K562 (cell line): ENCODE measurements around the gene WASHC4. TPM values are rescaled to one million over a fixed set of nuclear protein-coding genes. Genes with fewer than 3 reads are reported as not detected.

Experiments used
- ATAC-seq: fragments of 200-7000 bp; cut with Tn5 transposase; 3 replicates; pipeline ENCODE4 v1.9.1; 2020; ENCODE audit warnings: moderate library complexity
- BruUV-seq: library from RNA; stranded (reverse); fragments of 400-500 nt; replicated peaks from 2 replicates; lab custom pipeline; 2021; lab: Mats Ljungman, UMichigan
- CTCF ChIA-PET: fragments of 300-600 bp; formaldehyde crosslinking; extraction: SDS; loops from one replicate; lab custom pipeline; 2021; ENCODE audit warnings: low intra/inter-chr PET ratio; lab: Yijun Ruan, JAX
- POLR2A ChIA-PET: fragments of 300-600, 350-650 bp; sonication (Branson Sonifier 250); formaldehyde crosslinking; extraction: SDS; loops from one replicate; lab custom pipeline; 2021; ENCODE audit warnings: antibody characterized with exemption, inconsistent platforms; lab: Yijun Ruan, JAX
- DNase-seq, 4 experiments: peaks; one replicate each; pipeline versions ENCODE4 v3.0.0 to v3.0.0-alpha.2; 2011 to 2018; ENCODE audit warnings: low spot score in 3 of 4, mixed read lengths in 3 of 4; ENCODE audit errors: extremely low read depth in 1 of 4
- FAIRE-seq: peaks from 2 replicates; lab custom pipeline; 2011; peaks lifted over from hg19 to GRCh38; lab: Jason Lieb, UNC
- H2AFZ ChIP-seq: 2 replicates; pipeline ENCODE4 v1.6.0; 2011; ENCODE audit warnings: low read depth, low read length, control low read depth, inconsistent platforms
- H3K27ac ChIP-seq: fragments of 200-600 bp; 3 replicates; pipeline ENCODE4 v1.8.0; 2011; ENCODE audit warnings: low read depth, mild to moderate bottlenecking, control low read depth, inconsistent platforms, low read length, moderate library complexity, mixed read lengths; ENCODE audit errors: extremely low read depth
- H3K27me3 ChIP-seq, 2 experiments: fragments of 300-600 bp in 1 of 2; 2 replicates in 1 of 2; 3 replicates in 1 of 2; pipeline versions ENCODE4 v1.6.0 to v1.8.0; 2011; ENCODE audit warnings: inconsistent platforms in 2 of 2, low read length in 2 of 2, mild to moderate bottlenecking in 1 of 2, mixed read lengths in 1 of 2, moderate library complexity in 1 of 2; ENCODE audit not compliant: control insufficient read depth in 2 of 2, insufficient read depth in 2 of 2
- H3K36me3 ChIP-seq: fragments of 300-600 bp; 3 replicates; pipeline ENCODE4 v1.8.0; 2011; ENCODE audit warnings: mild to moderate bottlenecking, low read length, inconsistent platforms; ENCODE audit not compliant: control insufficient read depth, insufficient read depth
- H3K4me1 ChIP-seq, 2 experiments: fragments of 200-600 bp in 1 of 2; replicated peaks in 1 of 2; 2 replicates in 1 of 2; 3 replicates in 1 of 2; pipeline versions ENCODE4 v1.5.1 to v1.8.0; 2011; ENCODE audit warnings: inconsistent platforms in 2 of 2, low read length in 2 of 2, mild to moderate bottlenecking in 1 of 2, mixed read lengths in 1 of 2, moderate library complexity in 1 of 2; ENCODE audit not compliant: control insufficient read depth in 2 of 2, insufficient read depth in 2 of 2
- H3K4me2 ChIP-seq: 2 replicates; pipeline ENCODE4 v1.6.1; 2011; ENCODE audit warnings: low read length, control low read depth, inconsistent platforms, mixed read lengths; ENCODE audit not compliant: insufficient read depth
- H3K4me3 ChIP-seq: fragments of 200-600 bp; sonication (generic), shearing (Covaris generic); 2 replicates; pipeline ENCODE4 v1.5.1; 2016; ENCODE audit warnings: control low read depth, inconsistent platforms
- H3K79me2 ChIP-seq: fragments of 200-600 bp; 3 replicates; pipeline ENCODE4 v1.8.0; 2011; ENCODE audit warnings: low read length, inconsistent platforms; ENCODE audit not compliant: control insufficient read depth, insufficient read depth
- H3K9ac ChIP-seq, 2 experiments: 2 replicates each; pipeline versions ENCODE4 v1.6.0 to v1.6.1; 2011; ENCODE audit warnings: low read depth in 2 of 2, low read length in 2 of 2, control low read depth in 1 of 2, inconsistent platforms in 1 of 2, mild to moderate bottlenecking in 1 of 2, mixed read lengths in 1 of 2; ENCODE audit not compliant: insufficient read depth in 1 of 2
- H3K9me1 ChIP-seq: one replicate; pipeline ENCODE4 v1.6.0; 2011; ENCODE audit warnings: inconsistent platforms, mild to moderate bottlenecking, low read length, moderate library complexity; ENCODE audit not compliant: control insufficient read depth, insufficient read depth
- H3K9me3 ChIP-seq: replicated peaks from 2 replicates; pipeline ENCODE4 v1.5.1; 2011; ENCODE audit warnings: low read depth, low read length, inconsistent platforms; ENCODE audit not compliant: control insufficient read depth, insufficient read depth
- H4K20me1 ChIP-seq: replicated peaks from 2 replicates; pipeline ENCODE4 v1.6.1; 2011; ENCODE audit warnings: low read length, inconsistent platforms, mixed read lengths; ENCODE audit not compliant: control insufficient read depth, insufficient read depth
- FOXJ2 ChIP-seq: fragments of 200-800 bp; sonication (Bioruptor generic); IDR thresholded peaks from 2 replicates; pipeline ENCODE4 v1.6.1; 2016; ENCODE audit warnings: missing genetic modification characterization, missing compliant biosample characterization
- GABPA ChIP-seq: fragments of 200-800 bp; sonication (Bioruptor generic); conservative IDR thresholded peaks from 2 replicates; pipeline ENCODE4 v1.6.1; 2016; ENCODE audit warnings: low read depth, missing genetic modification characterization, missing compliant biosample characterization
- GATAD2A ChIP-seq: fragments of 450-650 bp; IDR thresholded peaks from 2 replicates; pipeline ENCODE4 v1.6.1; 2017
- ILF3 ChIP-seq: fragments of 450-650 bp; IDR thresholded peaks from 2 replicates; pipeline ENCODE4 v1.6.1; 2018; ENCODE audit warnings: antibody characterized with exemption, mild to moderate bottlenecking, moderate library complexity, borderline replicate concordance
- MYC ChIP-seq, 2 experiments: fragments of 250-450 bp in 1 of 2; sonication (Bioruptor Pico) in 1 of 2; IDR thresholded peaks; 2 replicates each; pipeline versions ENCODE4 v1.5.1 to v1.6.1; 2012 to 2021; ENCODE audit warnings: low read depth in 2 of 2, borderline replicate concordance in 1 of 2, improper control_type of control experiment in 1 of 2, low read length in 1 of 2, mild to moderate bottlenecking in 1 of 2, moderate library complexity in 1 of 2
- PHB ChIP-seq: fragments of 250-450 bp; sonication (Bioruptor Pico); IDR thresholded peaks from 2 replicates; pipeline ENCODE4 v1.5.0; 2021
- PHF20 ChIP-seq: fragments of 450-650 bp; IDR thresholded peaks from 2 replicates; pipeline ENCODE4 v1.6.1; 2018; ENCODE audit not compliant: partially characterized antibody
- ZNF133 ChIP-seq: fragments of 250-450 bp; sonication (Bioruptor Pico); IDR thresholded peaks from 2 replicates; pipeline ENCODE4 v1.4.0; 2020; ENCODE audit warnings: mild to moderate bottlenecking
- ZNF146 ChIP-seq: IDR thresholded peaks from one replicate; pipeline ENCODE4 v1.6.1; 2018; ENCODE audit warnings: missing compliant biosample characterization; ENCODE audit not compliant: unreplicated experiment
- ZNF174 ChIP-seq: fragments of 250-450 bp; sonication (Bioruptor Pico); IDR thresholded peaks from 2 replicates; pipeline ENCODE4 v1.4.0; 2020; ENCODE audit warnings: mild to moderate bottlenecking
- ZNF217 ChIP-seq: sonication (generic); formaldehyde crosslinking; IDR thresholded peaks from 2 replicates; pipeline ENCODE4 v1.8.0; 2022; ENCODE audit warnings: mild to moderate bottlenecking, missing genetic modification reagents
- ZNF76 ChIP-seq: fragments of 250-450 bp; sonication (Bioruptor Pico); IDR thresholded peaks from 2 replicates; pipeline ENCODE4 v1.4.0; 2020; ENCODE audit warnings: mild to moderate bottlenecking, moderate library complexity, borderline replicate concordance
- WGBS: fragments of 100-300 bp; shearing (Covaris generic); methylation state at CpG from one replicate; pipeline ENCODE4 v1.1.6; 2016; ENCODE audit warnings: low coverage, mixed read lengths; ENCODE audit not compliant: insufficient coverage; ENCODE audit errors: missing lambda C conversion rate; 5-methylcytosine and 5-hydroxymethylcytosine counted together
- in situ Hi-C: fragments of 300-500 bp; cut with MboI; formaldehyde crosslinking; loops from 4 replicates; pipeline ENCODE4 v1.15.0; 2018; ENCODE audit warnings: inconsistent platforms, mixed read lengths
- intact Hi-C: fragments of 100-400 bp; cut with micrococcal nuclease; formaldehyde crosslinking; loops from 2 replicates; pipeline ENCODE4 v1.14.2; 2022
- polyA plus RNA-seq, 8 experiments: library from polyadenylated mRNA; depleted of rRNA in 4 of 8; stranded (reverse) in 5 of 8; unstranded in 3 of 8; fragments of >200 nt; fragmentation: Nextera tagmentation in 2 of 8; fragmentation: Illumina TruSeq in 1 of 8; extraction: Ambion mirVana in 2 of 8; extraction: Trizol in 1 of 8; gene quantifications; 2 replicates each; pipeline versions ENCODE4 v1.2.1 to v1.2.3, GENCODE V29; 2011 to 2014; ENCODE audit warnings: inconsistent platforms in 1 of 8, missing spikeins in 1 of 8
- total RNA-seq, 7 experiments: library from RNA; depleted of rRNA in 6 of 7; stranded (reverse); fragments of >200 nt in 6 of 7; fragmentation: Illumina TruSeq in 2 of 7; extraction: Trizol in 2 of 7; gene quantifications; 2 replicates each; pipeline versions ENCODE4 v1.2.1 to v1.2.3, GENCODE V29; 2011 to 2021; ENCODE audit warnings: low replicate concordance in 1 of 7
- TF ChIP-seq, protein P1 (sequence below): fragments of 250-450 bp; sonication (Bioruptor Pico); IDR thresholded peaks from 2 replicates; pipeline ENCODE4 v1.4.0; 2020; ENCODE audit warnings: mild to moderate bottlenecking, moderate library complexity, borderline replicate concordance
- TF ChIP-seq, protein P2 (sequence below): sonication (generic); formaldehyde crosslinking; IDR thresholded peaks from 2 replicates; pipeline ENCODE4 v1.8.0; 2022; ENCODE audit warnings: mild to moderate bottlenecking, missing genetic modification reagents
- TF ChIP-seq, protein P3 (sequence below): fragments of 450-650 bp; IDR thresholded peaks from 2 replicates; pipeline ENCODE4 v1.6.1; 2017; ENCODE audit warnings: antibody characterized with exemption
- TF ChIP-seq, protein P4 (sequence below), 2 experiments: fragments of 450-650 bp in 1 of 2; sonication (generic) in 1 of 2; formaldehyde crosslinking in 1 of 2; IDR thresholded peaks in 1 of 2; conservative IDR thresholded peaks in 1 of 2; 2 replicates each; pipeline versions ENCODE4 v1.6.1 to v1.8.1; 2016 to 2023; ENCODE audit warnings: mild to moderate bottlenecking in 2 of 2, moderate library complexity in 2 of 2, inconsistent platforms in 1 of 2, missing genetic modification reagents in 1 of 2

The WASHC4 gene
- total and polyA plus RNA-seq, 9 of the 15 experiments (the other 6 are each of a cell fraction or from before 2014, with no cell fraction given), result 12.5 to 38.5 (median 21.3) TPM

DNA sequence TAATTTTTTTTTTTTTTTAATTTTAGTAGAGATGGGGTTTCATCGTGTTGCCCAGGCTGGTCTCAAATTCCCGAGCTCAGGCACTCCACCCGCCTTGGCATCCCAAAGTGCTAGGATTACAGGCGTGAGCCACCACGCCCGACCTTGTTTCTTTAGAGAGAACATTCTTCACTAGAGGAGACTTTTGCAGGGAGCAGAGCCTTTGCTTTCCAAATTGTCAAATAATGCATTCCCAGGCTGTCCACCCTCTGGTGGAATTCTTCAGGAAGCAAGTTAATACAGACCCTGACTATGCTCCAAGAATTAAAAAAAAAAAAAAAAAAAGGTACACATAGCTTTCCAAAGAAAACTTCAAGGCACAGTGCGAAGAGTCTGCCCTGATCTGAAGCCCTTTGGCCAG lies 30.1 kb upstream of the WASHC4 start:
- FAIRE-seq, result no peak
- Histone ChIP-seq H3K4me1 (peaks cover 0 to 1% of the 10 kb centered on the region in 2 experiments; a peak in 1 of 5 replicates), H3K4me2 (no peak overlapping the region), H3K9me1 (no peaks in the 10 kb centered on the region), H3K27me3 (no peaks in the 10 kb centered on the region), H3K9ac (no peak overlapping the region), H3K9me3 (no peaks in the 10 kb centered on the region), H2AFZ (no peak overlapping the region), H4K20me1 (no peaks in the 10 kb centered on the region), H3K4me3 (no peak overlapping the region), H3K36me3 (no peaks in the 10 kb centered on the region), H3K27ac (no peak overlapping the region), H3K79me2 (no peaks in the 10 kb centered on the region)
- ChIA-PET CTCF (no interaction called here), POLR2A (no interaction called here)
- no TSS peak for BruUV-seq
- 59% methylated on average over 7 of the region's 7 CpGs for WGBS
- DNase-seq, result no peak
- in situ Hi-C loops (no loop called here), intact Hi-C loops (no loop called here)
- no peak for ATAC-seq
- no peak for TF ChIP-seq PHF20
- TF ChIP-seq GABPA (tag), result no peak
- no peak for TF ChIP-seq PHB (CRISPR knock-in tag)
- TF ChIP-seq ZNF76 (CRISPR knock-in tag), result no peak
- TF ChIP-seq ZNF133 (CRISPR knock-in tag), result no peak
- TF ChIP-seq GATAD2A, result no peak
- TF ChIP-seq, protein P1, sequence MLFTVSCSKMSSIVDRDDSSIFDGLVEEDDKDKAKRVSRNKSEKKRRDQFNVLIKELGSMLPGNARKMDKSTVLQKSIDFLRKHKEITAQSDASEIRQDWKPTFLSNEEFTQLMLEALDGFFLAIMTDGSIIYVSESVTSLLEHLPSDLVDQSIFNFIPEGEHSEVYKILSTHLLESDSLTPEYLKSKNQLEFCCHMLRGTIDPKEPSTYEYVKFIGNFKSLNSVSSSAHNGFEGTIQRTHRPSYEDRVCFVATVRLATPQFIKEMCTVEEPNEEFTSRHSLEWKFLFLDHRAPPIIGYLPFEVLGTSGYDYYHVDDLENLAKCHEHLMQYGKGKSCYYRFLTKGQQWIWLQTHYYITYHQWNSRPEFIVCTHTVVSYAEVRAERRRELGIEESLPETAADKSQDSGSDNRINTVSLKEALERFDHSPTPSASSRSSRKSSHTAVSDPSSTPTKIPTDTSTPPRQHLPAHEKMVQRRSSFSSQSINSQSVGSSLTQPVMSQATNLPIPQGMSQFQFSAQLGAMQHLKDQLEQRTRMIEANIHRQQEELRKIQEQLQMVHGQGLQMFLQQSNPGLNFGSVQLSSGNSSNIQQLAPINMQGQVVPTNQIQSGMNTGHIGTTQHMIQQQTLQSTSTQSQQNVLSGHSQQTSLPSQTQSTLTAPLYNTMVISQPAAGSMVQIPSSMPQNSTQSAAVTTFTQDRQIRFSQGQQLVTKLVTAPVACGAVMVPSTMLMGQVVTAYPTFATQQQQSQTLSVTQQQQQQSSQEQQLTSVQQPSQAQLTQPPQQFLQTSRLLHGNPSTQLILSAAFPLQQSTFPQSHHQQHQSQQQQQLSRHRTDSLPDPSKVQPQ (CRISPR knock-in tag), result no peak
- TF ChIP-seq, protein P2, sequence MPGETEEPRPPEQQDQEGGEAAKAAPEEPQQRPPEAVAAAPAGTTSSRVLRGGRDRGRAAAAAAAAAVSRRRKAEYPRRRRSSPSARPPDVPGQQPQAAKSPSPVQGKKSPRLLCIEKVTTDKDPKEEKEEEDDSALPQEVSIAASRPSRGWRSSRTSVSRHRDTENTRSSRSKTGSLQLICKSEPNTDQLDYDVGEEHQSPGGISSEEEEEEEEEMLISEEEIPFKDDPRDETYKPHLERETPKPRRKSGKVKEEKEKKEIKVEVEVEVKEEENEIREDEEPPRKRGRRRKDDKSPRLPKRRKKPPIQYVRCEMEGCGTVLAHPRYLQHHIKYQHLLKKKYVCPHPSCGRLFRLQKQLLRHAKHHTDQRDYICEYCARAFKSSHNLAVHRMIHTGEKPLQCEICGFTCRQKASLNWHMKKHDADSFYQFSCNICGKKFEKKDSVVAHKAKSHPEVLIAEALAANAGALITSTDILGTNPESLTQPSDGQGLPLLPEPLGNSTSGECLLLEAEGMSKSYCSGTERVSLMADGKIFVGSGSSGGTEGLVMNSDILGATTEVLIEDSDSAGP (CRISPR knock-in tag), result no peak
- no peak for TF ChIP-seq FOXJ2 (tag)
- TF ChIP-seq ZNF174, result no peak
- no peak for TF ChIP-seq ILF3
- TF ChIP-seq, protein P3, sequence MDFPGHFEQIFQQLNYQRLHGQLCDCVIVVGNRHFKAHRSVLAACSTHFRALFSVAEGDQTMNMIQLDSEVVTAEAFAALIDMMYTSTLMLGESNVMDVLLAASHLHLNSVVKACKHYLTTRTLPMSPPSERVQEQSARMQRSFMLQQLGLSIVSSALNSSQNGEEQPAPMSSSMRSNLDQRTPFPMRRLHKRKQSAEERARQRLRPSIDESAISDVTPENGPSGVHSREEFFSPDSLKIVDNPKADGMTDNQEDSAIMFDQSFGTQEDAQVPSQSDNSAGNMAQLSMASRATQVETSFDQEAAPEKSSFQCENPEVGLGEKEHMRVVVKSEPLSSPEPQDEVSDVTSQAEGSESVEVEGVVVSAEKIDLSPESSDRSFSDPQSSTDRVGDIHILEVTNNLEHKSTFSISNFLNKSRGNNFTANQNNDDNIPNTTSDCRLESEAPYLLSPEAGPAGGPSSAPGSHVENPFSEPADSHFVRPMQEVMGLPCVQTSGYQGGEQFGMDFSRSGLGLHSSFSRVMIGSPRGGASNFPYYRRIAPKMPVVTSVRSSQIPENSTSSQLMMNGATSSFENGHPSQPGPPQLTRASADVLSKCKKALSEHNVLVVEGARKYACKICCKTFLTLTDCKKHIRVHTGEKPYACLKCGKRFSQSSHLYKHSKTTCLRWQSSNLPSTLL, result no peak
- TF ChIP-seq ZNF146 (CRISPR knock-in tag), result no peak
- TF ChIP-seq MYC (IDR thresholded peaks at IDR 0.05; ENCODE audit: low read depth, low read length), result no peak
- TF ChIP-seq MYC (CRISPR knock-in tag; IDR thresholded peaks at IDR 0.05; ENCODE audit: borderline replicate concordance, low read depth), result no peak
- no peak for TF ChIP-seq ZNF217
- TF ChIP-seq, protein P4, sequence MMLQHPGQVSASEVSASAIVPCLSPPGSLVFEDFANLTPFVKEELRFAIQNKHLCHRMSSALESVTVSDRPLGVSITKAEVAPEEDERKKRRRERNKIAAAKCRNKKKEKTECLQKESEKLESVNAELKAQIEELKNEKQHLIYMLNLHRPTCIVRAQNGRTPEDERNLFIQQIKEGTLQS (IDR thresholded peaks at IDR 0.05), result no peak
- TF ChIP-seq, protein P4 (CRISPR knock-in tag; conservative IDR thresholded peaks at IDR 0.05), result no peak
